Cardiac septum (tissue), 1 donor: ENCODE measurements around the gene CFL2. TPM values are rescaled to one million over a fixed set of nuclear protein-coding genes. Genes with fewer than 3 reads are reported as not detected.

Experiments
- DNase-seq: peaks from one replicate; pipeline ENCODE4 v3.0.0-alpha.2; 2020; ENCODE audit warnings: low spot score
- intact Hi-C: fragments of 100-400 bp; cut with DNase I; formaldehyde crosslinking; loops from one replicate; pipeline ENCODE4 v1.14.0; 2022
- total RNA-seq: library from RNA; stranded (reverse); fragmentation: NEBNext Ultra II Directional; extraction: Animal tissue kit (Norgen Biotek cat#: 25700); gene quantifications from one replicate; pipeline ENCODE4 v1.2.1, GENCODE V29; 2021
- donor health status: DM: no; HTN: no; CAD: no.

CFL2 gene
- total RNA-seq, 1 donor from 2014 or later: 673 TPM

- intact Hi-C loops: no loop called here
- DNase-seq: no peak
Observed at GRCh38 chr14:34680806-34681479, 33.5 kb downstream of the CFL2 start.

DNA sequence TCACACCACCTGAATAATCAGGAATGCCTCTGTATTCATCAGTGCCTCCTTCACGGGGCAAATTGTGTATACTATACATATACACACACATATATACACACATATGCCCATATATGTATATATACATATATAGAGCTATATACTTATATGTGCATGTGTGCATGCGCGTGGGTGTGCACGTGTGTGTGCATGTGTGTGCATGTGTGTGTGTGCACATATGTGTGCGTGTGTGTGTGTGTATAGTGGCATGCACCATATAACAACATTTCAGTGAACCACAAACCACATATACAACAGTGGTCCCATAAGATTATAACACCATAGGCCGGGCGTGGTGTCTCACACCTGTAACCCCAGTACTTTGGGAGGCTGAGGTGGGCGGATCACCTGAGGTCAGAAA, 35.7 kb downstream of the CFL2 start:
- intact Hi-C loops: no loop called here
- no peak for DNase-seq

- DNase-seq: no peak
- intact Hi-C loops: no loop called here
Observed at GRCh38 chr14:34678306-34678705, 36.1 kb downstream of the CFL2 start.

DNA sequence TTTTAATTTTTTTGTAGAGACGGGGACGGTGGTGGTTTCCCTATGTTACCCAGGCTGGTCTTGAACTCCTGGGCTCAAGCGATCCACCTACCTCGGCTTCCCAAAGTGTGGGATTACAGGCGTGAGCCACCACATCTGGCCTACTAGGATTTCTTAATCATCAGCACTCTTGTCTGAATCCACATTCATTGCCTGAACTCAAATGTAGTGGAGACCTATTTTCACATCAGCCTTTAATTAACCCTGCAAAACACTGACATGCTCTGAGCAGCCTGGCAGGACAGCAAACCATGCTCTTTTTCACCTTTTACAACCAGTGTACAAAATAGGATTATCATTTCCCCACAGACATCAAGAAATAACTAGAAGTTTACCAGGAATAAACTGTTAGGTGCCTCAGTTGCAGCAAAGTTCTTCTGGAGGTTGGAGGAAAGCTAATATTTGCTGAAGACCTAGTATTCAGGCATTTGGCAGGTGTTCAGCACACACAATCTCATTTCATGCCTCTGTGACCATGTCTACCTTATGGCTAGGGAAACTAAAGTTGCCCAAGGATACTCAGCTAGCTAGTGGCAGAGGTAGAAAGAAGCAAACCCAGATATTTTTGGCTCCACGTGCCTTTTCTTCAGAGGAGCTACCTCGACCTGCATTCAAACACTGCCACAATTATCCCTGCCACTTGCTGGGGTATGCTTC, 37.7 kb downstream of the CFL2 start:
- no peak for DNase-seq
- intact Hi-C loops: no loop called here

- intact Hi-C loops: loop anchor here (2.0 kb wide), 1 partner anchor 49 kb away; no protein-coding TSS in a partner anchor
- no peak for DNase-seq
Observed at GRCh38 chr14:34673702-34674101, 40.7 kb downstream of the CFL2 start.

DNA sequence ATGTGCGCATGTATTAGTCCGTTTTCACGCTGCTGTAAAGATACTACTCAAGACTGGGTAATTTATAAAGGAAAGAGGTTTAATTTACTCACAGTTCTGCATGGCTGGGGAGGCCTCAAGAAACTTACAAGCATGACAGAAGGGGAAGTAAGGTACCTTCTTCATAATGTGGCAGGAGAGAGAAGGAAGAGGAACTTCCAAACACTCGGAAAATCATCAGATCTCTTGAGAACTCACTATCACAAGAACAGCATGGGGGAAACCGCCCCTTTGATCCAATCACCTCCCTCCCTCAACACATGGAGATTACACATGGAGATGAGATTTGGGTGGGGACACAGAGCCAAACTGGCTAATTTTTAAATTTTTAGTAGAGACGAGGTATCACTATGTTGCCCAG, 42.7 kb downstream of the CFL2 start:
- intact Hi-C loops: loop anchor here (2.0 kb wide), 1 partner anchor 51 kb away; no protein-coding TSS in a partner anchor
- DNase-seq: no peak

DNA sequence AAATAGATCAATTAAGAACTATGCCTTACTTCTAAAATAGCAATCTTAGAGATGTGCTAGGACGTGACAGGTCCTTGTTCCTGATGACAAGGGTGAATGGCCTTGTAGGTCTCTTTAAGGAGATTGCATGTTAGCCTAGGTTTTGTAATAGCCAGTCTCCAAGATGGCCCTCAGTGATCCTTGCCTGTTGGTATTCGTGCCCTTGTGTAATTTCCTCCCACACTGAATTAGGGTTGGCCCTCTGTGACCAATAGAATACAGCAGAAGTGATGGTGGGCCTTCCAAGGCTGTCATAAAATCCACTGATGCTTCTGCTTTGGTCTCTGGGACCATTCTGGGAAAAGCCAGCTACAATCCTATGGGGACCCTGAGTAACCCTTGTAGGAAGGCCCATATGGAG, 46.3 kb downstream of the CFL2 start:
- intact Hi-C loops: no loop called here
- DNase-seq: no peak

DNA sequence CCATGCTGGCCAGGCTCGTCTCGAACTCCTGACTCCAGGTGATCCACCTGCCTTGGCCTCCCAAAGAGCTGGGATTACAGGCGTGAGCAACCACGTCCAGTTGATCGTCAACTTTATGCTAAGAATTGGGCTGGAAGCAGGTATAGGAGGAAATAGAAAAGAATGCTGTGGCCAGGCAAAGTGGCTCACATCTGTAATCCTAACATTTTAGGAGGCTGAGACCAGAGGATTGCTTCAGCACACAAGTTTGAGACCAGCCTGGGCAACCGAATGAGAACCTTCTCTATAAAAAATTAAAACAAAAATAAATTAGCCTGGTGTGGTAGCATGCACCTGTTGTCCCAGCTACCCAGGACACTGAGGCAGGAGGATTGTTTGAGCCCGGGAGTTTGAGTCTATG, 47.4 kb downstream of the CFL2 start:
- intact Hi-C loops: no loop called here

DNA sequence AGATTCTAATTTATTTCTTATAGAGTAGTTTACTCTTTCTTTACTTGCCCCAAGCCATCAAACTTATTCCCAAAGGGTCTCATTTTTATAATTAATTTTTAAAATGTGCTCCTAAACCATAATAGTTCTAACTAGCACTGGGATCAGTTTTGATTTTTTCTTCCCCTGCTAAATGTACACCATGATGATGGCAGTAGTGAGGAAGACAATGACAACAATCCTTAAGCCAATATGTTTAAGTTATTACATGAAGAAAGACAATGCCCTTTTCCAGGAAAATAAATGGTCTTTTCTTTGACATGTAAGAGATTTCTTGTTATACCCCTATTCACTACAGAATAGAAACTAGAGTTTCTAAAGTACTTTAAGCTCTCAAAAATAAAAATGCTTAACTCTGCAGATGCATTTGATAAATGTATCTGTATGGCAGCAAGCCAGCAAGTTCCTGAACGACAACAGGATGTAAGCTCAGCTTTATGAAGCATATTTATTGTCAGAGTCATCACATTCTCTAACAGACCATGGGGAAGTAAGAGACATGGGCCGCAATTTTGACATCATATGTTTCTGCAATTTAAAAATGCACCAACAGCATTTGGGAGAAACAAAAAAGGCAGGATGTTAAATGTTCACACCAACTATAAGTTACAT, 48.5 kb downstream of the CFL2 start:
- DNase-seq: no peak
- intact Hi-C loops: no loop called here

More for the DNA sequence above, 47.4 kb downstream of the CFL2 start:
- DNase-seq: no peak

- DNase-seq: no peak
- intact Hi-C loops: no loop called here
Observed at GRCh38 chr14:34662561-34663088, 51.8 kb downstream of the CFL2 start.

DNA sequence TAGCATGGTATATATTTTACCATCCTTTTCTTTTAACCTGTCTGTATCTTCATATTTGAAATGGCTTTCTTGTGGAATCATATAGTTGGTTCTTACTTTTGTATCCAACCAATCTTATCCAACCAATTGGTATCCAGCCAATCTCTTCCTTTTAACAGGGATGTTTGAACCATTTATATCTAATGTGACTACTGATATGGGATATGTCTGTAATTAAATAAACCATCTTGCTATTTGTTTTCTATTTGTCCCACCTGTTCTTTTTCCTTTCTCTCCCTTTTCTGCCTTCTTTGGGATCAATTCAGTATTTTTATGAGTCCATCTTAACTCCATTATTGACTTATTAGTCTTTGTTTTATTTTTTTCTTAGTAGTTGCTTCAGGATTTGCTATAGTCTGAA, 53.6 kb downstream of the CFL2 start:
- intact Hi-C loops: no loop called here
- DNase-seq: no peak

Other genes with a start within 250 kb of the CFL2 start
- 17.1 TPM for gene EAPP, start 174.9 kb downstream of the CFL2 start, total RNA-seq
- gene SNX6, start 84.4 kb downstream of the CFL2 start, total RNA-seq: 59.5 TPM
- gene BAZ1A, start 160.8 kb upstream of the CFL2 start, total RNA-seq: 8.4 TPM